Left ventricle myocardium inferior (tissue), 1 donor: ENCODE measurements around the gene SERPINA9. TPM values are rescaled to one million over a fixed set of nuclear protein-coding genes. Genes with fewer than 3 reads are reported as not detected.
"Not testable (repeated sequence)": the region's sequence is repeated elsewhere in the genome, so short reads cannot be mapped to it uniquely, and the experiment has no call there.

Experiments used
- DNase-seq: peaks from one replicate; pipeline ENCODE4 v3.0.0-alpha.2; 2020
- H3K27ac ChIP-seq: fragments of 200-600 bp; replicated peaks from 2 replicates; pipeline ENCODE4 v1.8.0; 2021
- H3K27me3 ChIP-seq: fragments of 200-600 bp; 2 replicates; pipeline ENCODE4 v1.8.0; 2021; ENCODE audit warnings: low read depth
- H3K36me3 ChIP-seq: fragments of 200-600 bp; 2 replicates; pipeline ENCODE4 v1.8.0; 2021
- H3K4me1 ChIP-seq: fragments of 200-600 bp; 2 replicates; pipeline ENCODE4 v1.8.0; 2021
- H3K4me3 ChIP-seq: fragments of 200-600 bp; 2 replicates; pipeline ENCODE4 v1.8.0; 2021; ENCODE audit warnings: mild to moderate bottlenecking, moderate library complexity
- H3K9me3 ChIP-seq: fragments of 200-600 bp; replicated peaks from 2 replicates; pipeline ENCODE4 v1.8.0; 2021
- intact Hi-C: fragments of 100-400 bp; cut with micrococcal nuclease; formaldehyde crosslinking; loops from one replicate; pipeline ENCODE4 v1.11.0; 2022
- total RNA-seq: library from RNA; stranded (reverse); fragmentation: NEBNext Ultra II Directional; extraction: Animal tissue kit (Norgen Biotek cat#: 25700); gene quantifications from one replicate; pipeline ENCODE4 v1.2.1, GENCODE V29; 2021
- TF ChIP-seq, protein P1 (sequence below): fragments of 200-600 bp; IDR thresholded peaks from 2 replicates; pipeline ENCODE4 v1.8.0; 2021; ENCODE audit warnings: antibody characterized with exemption, mild to moderate bottlenecking, borderline replicate concordance
- donor health status: DM: no; HTN: yes; CAD: no; lungs with severe emphysema.

SERPINA9 gene
- total RNA-seq, 1 donor from 2014 or later: not detected

DNA sequence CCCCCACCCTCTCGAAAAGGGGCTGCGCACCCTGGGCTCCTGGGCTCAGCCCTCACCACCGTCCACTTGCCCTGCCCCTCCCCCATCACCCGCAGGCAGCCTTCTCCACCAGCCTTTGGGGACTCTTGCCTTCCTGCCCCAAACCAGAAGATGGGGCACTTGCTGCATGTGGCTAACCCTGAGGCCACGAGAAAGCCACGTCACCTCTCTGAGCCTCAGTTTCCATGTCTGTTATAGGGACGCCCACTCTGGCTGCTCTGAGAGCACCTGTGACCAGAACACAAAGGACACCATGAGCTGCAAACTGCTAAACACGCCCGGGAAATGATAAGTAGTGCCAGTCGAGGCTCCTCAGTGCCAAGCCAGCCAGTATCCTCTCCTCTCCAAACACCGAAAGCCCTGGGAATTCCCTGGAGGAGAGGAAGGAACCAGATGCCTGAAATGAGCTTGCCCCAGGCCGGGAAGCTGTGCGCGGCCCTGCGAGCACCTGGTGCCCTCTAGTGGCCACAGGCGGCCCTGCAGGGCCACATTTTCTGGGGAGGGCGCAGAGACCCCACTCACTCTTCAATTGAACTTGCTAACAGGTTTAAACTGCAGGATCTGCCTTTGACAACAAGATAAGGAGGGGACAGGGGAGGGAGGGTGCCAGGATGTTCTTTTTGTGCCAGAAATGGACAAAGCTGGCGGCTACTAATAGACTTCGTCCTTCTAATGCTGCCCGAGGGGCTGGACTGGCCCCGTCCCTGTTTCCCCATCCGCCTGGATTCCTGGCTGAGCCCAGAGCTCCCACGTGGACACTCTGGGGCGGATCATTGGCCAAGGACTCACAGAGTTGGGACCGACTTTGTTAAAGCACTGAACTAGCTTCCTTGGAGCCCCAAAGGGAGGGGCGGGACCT is 10.2 kb upstream of the SERPINA9 start:
- TF ChIP-seq, protein P1, sequence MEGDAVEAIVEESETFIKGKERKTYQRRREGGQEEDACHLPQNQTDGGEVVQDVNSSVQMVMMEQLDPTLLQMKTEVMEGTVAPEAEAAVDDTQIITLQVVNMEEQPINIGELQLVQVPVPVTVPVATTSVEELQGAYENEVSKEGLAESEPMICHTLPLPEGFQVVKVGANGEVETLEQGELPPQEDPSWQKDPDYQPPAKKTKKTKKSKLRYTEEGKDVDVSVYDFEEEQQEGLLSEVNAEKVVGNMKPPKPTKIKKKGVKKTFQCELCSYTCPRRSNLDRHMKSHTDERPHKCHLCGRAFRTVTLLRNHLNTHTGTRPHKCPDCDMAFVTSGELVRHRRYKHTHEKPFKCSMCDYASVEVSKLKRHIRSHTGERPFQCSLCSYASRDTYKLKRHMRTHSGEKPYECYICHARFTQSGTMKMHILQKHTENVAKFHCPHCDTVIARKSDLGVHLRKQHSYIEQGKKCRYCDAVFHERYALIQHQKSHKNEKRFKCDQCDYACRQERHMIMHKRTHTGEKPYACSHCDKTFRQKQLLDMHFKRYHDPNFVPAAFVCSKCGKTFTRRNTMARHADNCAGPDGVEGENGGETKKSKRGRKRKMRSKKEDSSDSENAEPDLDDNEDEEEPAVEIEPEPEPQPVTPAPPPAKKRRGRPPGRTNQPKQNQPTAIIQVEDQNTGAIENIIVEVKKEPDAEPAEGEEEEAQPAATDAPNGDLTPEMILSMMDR: peak; percentile 100
- intact Hi-C loops: no loop called here
- H3K27me3 ChIP-seq: peaks cover 86% of the 10 kb centered on the region
- peaks cover 7% of the 10 kb centered on the region for H3K4me1 ChIP-seq
- no peak overlapping the region for H3K27ac ChIP-seq
- no peaks in the 10 kb centered on the region for H3K36me3 ChIP-seq
- no peak overlapping the region for H3K4me3 ChIP-seq
- no peaks in the 10 kb centered on the region for H3K9me3 ChIP-seq
- DNase-seq: peak; percentile 27

DNA sequence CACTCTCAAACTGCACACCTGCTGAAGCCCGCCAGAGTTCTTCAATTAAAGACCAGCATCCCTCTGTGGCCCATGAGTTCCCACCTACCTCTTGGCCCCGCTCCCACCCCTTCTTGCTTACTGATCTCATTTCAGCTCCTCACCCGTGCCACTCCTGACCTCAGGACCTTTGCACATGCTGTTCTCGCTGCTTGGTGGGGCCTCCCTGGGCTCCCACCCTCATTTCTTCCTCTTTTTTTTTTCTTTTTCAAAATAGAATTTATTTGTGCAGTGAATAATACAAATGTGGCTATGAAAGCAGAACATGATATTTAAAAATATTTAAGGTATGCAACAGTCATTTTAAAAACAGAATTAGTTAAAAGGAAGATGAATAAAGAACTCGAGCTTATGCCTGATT is 8.5 kb upstream of the SERPINA9 start:
- Histone ChIP-seq H3K27me3 (peaks cover 84% of the 10 kb centered on the region), H3K36me3 (no peaks in the 10 kb centered on the region), H3K4me1 (peaks cover 7% of the 10 kb centered on the region), H3K4me3 (no peak overlapping the region), H3K27ac (no peak overlapping the region), H3K9me3 (peaks cover 6% of the 10 kb centered on the region)
- no peak for DNase-seq
- TF ChIP-seq, protein P1: no peak
- intact Hi-C loops: no loop called here

DNA sequence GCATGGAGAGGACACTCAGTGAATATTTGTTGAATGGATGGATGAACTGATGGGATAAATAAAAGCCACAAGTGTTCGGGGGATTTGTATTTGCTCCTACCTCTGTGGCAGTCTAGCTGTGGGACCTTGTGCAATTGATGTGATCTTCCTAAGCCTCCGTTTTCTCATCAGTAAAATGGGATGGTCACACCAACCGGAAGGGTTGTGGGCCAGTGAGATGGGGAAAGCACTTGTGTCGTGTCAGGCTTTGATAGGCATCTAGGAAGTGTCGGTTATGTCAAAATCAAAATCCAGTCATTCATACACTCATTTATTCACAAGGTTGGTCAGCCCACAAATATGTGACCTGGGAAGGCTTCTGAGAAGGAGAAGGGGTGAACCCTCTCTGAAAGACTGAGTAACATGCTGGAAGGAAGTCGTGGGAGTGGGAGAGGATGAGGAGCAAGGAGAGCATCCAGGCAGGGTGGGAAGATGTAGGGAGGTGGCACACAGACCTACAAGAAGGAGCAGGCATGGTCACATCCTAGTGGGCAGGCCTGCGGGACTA is 7.8 kb upstream of the SERPINA9 start:
- Histone ChIP-seq H3K4me1 (peaks cover 7% of the 10 kb centered on the region), H3K27ac (no peak overlapping the region), H3K36me3 (no peaks in the 10 kb centered on the region), H3K27me3 (peaks cover 84% of the 10 kb centered on the region), H3K4me3 (no peak overlapping the region), H3K9me3 (peaks cover 12% of the 10 kb centered on the region)
- TF ChIP-seq, protein P1: no peak
- no peak for DNase-seq
- intact Hi-C loops: no loop called here

DNA sequence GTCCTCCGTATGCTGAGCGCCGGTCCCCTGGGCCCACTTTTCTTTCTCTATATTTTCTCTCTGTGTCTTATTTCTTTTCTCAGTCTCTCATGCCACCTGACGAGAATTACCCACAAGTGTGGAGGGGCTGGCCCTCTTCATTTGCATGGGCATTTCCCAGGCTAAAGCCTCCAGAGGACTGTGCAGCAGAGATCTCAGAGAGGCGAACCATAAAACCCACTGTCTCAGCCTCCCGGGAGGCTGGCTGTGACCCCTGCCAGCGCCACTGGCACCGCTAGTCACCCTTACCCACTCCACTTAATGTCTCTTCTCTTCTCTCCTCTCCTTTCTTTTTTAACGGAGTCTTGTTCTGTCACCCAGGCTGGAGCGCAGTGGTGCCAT is 7.1 kb upstream of the SERPINA9 start:
- no peak overlapping the region for H3K4me3 ChIP-seq
- H3K27me3 ChIP-seq: peaks cover 78% of the 10 kb centered on the region
- H3K4me1 ChIP-seq: peaks cover 7% of the 10 kb centered on the region
- H3K27ac ChIP-seq: no peak overlapping the region
- H3K9me3 ChIP-seq: peaks cover 20% of the 10 kb centered on the region
- TF ChIP-seq, protein P1: no peak
- DNase-seq: no peak
- intact Hi-C loops: no loop called here
- no peaks in the 10 kb centered on the region for H3K36me3 ChIP-seq

DNA sequence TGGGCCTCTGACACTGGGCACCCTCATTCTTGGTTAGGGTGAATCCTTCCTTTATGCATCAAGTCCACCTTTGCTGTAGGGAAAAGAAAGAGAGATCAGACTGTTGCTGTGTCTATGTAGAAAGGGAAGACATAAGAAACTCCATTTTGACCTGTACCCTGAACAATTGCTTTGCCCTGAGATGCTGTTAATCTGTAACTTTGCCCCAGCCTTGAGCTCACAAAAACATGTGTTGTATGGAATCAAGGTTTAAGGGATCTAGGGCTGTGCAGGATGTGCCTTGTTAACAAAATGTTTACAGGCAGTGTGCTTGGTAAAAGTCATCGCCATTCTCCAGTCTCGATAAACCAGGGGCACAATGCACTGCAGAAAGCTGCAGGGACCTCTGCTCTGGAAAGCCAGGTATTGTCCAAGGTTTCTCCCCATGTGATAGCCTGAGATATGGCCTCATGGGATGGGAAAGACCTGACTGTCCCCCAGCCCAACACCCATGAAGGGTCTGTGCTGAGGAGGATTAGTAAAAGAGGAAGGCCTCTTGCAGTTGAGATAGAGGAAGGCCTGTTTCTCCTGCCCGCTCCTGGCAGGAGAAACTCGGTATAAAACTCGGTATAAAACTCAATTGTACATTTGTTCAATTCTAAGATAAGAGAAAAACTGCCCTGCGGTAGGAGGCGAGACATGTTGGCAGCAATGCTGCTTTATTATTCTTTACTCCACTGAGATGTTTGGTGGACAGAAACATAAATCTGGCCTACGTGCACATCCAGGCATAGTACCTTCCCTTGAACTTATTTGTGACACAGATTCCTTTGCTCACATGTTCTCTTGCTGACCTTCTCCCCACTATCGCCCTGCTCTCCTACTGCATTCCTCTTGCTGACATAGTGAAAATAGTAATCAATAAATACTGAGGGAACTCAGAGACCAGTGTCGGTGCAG is 6.4 kb upstream of the SERPINA9 start:
- Histone ChIP-seq H3K9me3 (peaks cover 24% of the 10 kb centered on the region), H3K27me3 (peaks cover 73% of the 10 kb centered on the region)
- DNase-seq, H3K4me3 ChIP-seq, H3K27ac ChIP-seq, H3K36me3 ChIP-seq, H3K4me1 ChIP-seq, intact Hi-C loops: not testable (repeated sequence)
